Gastrocnemius medialis (tissue), 4 donors: ENCODE results near the gene GPR180.

Experiments used
- POLR2A ChIP-seq, 2 donors: fragments of 450-650 bp; IDR thresholded peaks; one replicate each; pipeline ENCODE4 v1.6.1; 2017; ENCODE audit warnings: antibody characterized with exemption in 2 of 2, mild to moderate bottlenecking in 2 of 2, moderate library complexity in 2 of 2
- TF ChIP-seq, protein P1 (sequence below), 5 experiments: fragments of 450-650 bp in 3 of 5; fragments of 200-600 bp in 2 of 5; sonication (generic) in 2 of 5; IDR thresholded peaks in 4 of 5; conservative IDR thresholded peaks in 1 of 5; 1 replicate in 4 of 5; 2 replicates in 1 of 5; pipeline ENCODE4 v1.5.1; 2016 to 2019; ENCODE audit warnings: antibody characterized with exemption in 5 of 5, mild to moderate bottlenecking in 3 of 5, moderate library complexity in 3 of 5

DNA sequence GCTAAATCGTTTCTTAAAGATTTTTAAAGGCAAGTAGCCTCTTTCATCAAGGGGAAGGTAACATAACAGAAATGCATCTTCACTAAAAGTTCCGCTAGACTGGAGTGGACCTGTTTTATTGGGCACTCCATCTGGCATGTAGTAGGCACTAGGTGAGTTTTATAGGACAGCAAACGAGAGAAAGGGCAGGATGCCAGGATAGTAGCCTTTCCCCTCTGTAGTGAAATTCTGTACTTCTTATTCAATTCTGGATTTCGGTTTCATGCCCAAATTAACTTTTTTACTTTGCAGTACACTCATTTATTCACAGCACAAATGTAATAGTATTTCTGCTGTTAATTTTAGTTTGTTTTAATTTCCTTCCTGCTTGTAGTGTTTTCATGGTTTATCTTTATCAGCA is 45.2 kb downstream of the GPR180 start:
- TF ChIP-seq, protein P1, sequence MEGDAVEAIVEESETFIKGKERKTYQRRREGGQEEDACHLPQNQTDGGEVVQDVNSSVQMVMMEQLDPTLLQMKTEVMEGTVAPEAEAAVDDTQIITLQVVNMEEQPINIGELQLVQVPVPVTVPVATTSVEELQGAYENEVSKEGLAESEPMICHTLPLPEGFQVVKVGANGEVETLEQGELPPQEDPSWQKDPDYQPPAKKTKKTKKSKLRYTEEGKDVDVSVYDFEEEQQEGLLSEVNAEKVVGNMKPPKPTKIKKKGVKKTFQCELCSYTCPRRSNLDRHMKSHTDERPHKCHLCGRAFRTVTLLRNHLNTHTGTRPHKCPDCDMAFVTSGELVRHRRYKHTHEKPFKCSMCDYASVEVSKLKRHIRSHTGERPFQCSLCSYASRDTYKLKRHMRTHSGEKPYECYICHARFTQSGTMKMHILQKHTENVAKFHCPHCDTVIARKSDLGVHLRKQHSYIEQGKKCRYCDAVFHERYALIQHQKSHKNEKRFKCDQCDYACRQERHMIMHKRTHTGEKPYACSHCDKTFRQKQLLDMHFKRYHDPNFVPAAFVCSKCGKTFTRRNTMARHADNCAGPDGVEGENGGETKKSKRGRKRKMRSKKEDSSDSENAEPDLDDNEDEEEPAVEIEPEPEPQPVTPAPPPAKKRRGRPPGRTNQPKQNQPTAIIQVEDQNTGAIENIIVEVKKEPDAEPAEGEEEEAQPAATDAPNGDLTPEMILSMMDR (IDR thresholded peaks at IDR 0.05 in 4 of 5, conservative IDR thresholded peaks at IDR 0.05 in 1 of 5): no peak
- no peak for TF ChIP-seq POLR2A (IDR thresholded peaks at IDR 0.05)
